Measurements from ENCODE around the gene EHF.
A peak's percentile ranks its signal among the peaks of the same experiment; 100 is the strongest.

Gene EHF

DNA sequence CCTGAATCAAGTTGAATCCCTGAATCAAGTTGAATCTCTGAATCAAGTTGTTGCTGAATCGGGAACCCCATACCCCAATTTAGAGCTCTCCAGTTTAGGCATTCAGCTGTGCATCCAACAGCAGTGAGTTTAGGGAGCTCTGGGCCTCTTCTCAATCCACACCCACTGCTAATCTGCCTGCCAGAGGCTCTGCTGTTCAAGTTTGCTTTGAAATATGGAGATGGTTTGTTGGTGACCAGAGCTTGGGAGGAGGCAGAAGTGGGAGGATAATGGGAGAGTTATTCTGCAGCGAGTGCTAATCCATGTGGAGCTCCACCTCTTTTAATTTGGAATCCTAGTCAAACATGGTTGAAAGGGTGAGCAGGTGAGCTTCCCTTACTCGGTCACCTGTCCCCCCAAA is 22.4 kb downstream of the EHF start:
- peaks cover 61% of the 10 kb centered on the region for H3K27me3 Mint-ChIP-seq
- no peak overlapping the region for H3K27ac Mint-ChIP-seq (ENCODE audit: low read depth)
- no peaks in the 10 kb centered on the region for H3K4me1 Mint-ChIP-seq
- no peaks in the 10 kb centered on the region for H3K36me3 Mint-ChIP-seq (ENCODE audit: insufficient read depth)
- no peaks in the 10 kb centered on the region for H3K9me3 Mint-ChIP-seq
- ATAC-seq (replicated peaks; ENCODE audit: extremely low read depth, poor library complexity, severe bottlenecking) (no peak), DNase-seq (ENCODE audit: low spot score in 2 of 2) (no peak)
- H3K4me3 Mint-ChIP-seq, result no peak overlapping the region

DNA sequence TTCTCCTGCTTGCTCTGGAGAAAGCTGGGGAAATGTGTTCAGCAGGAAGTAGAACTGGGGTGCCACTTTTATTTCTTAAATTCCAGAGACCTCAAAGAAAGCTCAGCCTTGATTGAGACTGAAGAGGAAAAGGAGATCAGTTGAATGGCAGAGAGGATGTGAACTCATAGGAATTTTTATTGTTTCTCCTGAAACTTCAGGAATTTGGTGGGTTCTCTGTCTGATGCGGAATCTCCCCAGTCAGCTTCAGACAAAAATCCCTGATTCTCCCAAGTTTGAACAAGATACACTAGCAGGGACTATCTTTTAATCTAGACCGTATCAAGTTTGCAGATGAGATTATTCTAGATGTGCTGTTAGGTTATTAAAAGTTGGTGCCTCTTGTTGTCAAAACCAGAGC is 23.0 kb downstream of the EHF start:
- H3K27me3 Mint-ChIP-seq, result peaks cover 61% of the 10 kb centered on the region
- H3K27ac Mint-ChIP-seq (ENCODE audit: low read depth), result no peak overlapping the region
- no peak overlapping the region for H3K4me3 Mint-ChIP-seq
- DNase-seq (ENCODE audit: low spot score in 2 of 2) (no peak), ATAC-seq (replicated peaks; ENCODE audit: extremely low read depth, poor library complexity, severe bottlenecking) (no peak)
- no peaks in the 10 kb centered on the region for H3K9me3 Mint-ChIP-seq
- no peaks in the 10 kb centered on the region for H3K36me3 Mint-ChIP-seq (ENCODE audit: insufficient read depth)
- H3K4me1 Mint-ChIP-seq, result no peaks in the 10 kb centered on the region

DNA sequence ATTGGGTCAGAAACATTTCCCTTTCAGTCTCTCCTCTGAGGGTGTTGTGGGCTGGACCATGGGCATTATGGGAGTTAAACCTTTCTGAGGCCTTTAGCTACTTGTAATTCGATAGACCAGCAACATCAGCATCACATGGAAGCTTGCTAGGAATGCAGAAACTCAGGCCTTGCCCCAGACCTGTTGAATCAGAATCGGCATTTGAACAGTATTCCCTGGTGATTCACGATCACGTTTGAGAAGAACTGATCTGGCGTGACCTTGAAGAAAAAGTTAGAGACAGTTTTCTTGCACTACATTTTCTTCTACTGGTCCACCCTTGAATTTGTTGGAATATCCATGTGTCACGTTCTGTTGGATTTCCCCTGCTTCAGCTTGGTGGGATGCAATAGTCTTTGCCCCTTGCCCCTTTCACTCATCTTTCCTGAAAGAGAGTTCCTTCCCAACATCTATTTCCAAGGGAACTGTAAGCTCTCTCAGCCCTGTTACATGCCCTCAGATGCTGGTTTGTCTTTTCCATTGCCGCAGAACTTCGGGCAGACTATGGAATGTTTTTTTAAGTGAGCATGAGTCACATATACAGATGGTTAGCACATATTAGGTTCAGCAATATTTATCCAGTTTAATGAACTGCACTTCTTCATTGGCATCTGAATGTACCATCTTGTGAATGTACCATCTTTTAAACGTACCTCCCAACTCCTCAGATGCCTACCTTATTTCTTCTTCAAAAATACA is 23.9 kb downstream of the EHF start:
- DNase-seq (ENCODE audit: low spot score in 2 of 2) (no peak), ATAC-seq (replicated peaks; ENCODE audit: extremely low read depth, poor library complexity, severe bottlenecking) (no peak)
- H3K4me3 Mint-ChIP-seq, result no peak overlapping the region
- no peak overlapping the region for H3K27ac Mint-ChIP-seq (ENCODE audit: low read depth)
- peaks cover under 1% of the 10 kb centered on the region for H3K36me3 Mint-ChIP-seq (ENCODE audit: insufficient read depth)
- peaks cover 52% of the 10 kb centered on the region for H3K27me3 Mint-ChIP-seq
- H3K9me3 Mint-ChIP-seq, result no peaks in the 10 kb centered on the region
- peaks cover 6% of the 10 kb centered on the region for H3K4me1 Mint-ChIP-seq

DNA sequence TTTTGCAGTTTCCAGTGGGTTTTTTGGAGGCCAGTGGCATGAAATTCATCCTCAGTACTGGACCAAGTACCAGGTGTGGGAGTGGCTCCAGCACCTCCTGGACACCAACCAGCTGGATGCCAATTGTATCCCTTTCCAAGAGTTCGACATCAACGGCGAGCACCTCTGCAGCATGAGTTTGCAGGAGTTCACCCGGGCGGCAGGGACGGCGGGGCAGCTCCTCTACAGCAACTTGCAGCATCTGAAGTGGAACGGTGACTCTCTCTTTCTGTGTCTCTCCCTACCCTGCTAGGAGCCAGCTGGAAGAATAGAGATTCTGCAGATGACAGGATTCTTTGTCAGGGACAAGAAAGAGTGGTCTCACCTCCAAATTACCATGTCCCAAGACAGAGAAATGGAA is 25.5 kb downstream of the EHF start:
- peaks cover 48% of the 10 kb centered on the region for H3K27me3 Mint-ChIP-seq
- no peak for DNase-seq (ENCODE audit: low spot score in 2 of 2)
- H3K9me3 Mint-ChIP-seq, result no peaks in the 10 kb centered on the region
- H3K36me3 Mint-ChIP-seq (ENCODE audit: insufficient read depth), result peaks cover 6% of the 10 kb centered on the region
- H3K4me3 Mint-ChIP-seq, result no peak overlapping the region
- peaks cover 21% of the 10 kb centered on the region for H3K4me1 Mint-ChIP-seq
- ATAC-seq (replicated peaks; ENCODE audit: extremely low read depth, poor library complexity, severe bottlenecking), result no peak
- no peak overlapping the region for H3K27ac Mint-ChIP-seq (ENCODE audit: low read depth)

DNA sequence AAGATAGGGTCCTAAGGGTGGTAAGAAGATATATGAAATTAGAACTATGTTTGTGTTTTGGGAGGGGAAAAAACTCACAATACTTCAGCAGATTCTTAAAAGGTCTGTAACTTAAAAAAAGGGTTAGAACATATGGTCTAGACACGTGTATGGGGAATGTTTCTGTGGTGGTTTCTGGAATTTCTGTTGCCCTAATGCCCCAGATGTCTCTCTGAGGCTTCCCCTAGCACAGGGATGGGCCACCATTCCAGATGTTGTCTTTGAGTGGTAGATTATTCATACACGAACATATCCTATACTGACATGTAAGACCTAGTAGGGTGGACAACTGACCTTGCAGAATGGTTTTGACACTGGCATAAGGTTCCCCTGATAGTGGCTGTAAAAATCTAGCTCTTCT is 26.2 kb downstream of the EHF start:
- H3K36me3 Mint-ChIP-seq (ENCODE audit: insufficient read depth), result peaks cover 6% of the 10 kb centered on the region
- H3K4me3 Mint-ChIP-seq, result no peak overlapping the region
- peaks cover 48% of the 10 kb centered on the region for H3K27me3 Mint-ChIP-seq
- H3K4me1 Mint-ChIP-seq, result peaks cover 23% of the 10 kb centered on the region
- DNase-seq (ENCODE audit: low spot score in 2 of 2) (no peak), ATAC-seq (replicated peaks; ENCODE audit: extremely low read depth, poor library complexity, severe bottlenecking) (no peak)
- H3K27ac Mint-ChIP-seq (ENCODE audit: low read depth), result no peak overlapping the region
- no peaks in the 10 kb centered on the region for H3K9me3 Mint-ChIP-seq

DNA sequence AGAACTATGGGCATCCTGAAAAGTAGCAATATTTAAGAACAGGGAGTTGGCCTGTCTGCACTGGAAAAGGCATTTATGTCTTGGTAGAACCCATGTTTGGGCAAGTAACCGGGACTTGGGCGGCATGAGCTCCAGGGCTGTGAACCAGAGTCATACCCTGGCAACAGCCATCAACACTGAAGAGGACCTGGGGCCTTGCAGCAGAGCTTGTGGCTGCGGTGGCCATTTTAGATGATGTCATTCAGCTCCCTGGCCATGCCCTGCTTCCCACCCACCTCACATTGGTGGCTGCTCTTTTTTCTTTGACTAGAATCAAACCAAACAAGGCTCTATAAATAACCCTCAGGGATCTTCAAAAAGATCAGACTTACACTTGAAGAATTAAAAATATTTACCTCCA is 26.6 kb downstream of the EHF start:
- Mint-ChIP-seq H3K9me3 (no peaks in the 10 kb centered on the region), H3K36me3 (ENCODE audit: insufficient read depth) (peaks cover 6% of the 10 kb centered on the region), H3K4me3 (no peak overlapping the region), H3K4me1 (peaks cover 24% of the 10 kb centered on the region), H3K27me3 (peaks cover 46% of the 10 kb centered on the region), H3K27ac (ENCODE audit: low read depth) (no peak overlapping the region)
- DNase-seq (ENCODE audit: low spot score in 2 of 2) (no peak), ATAC-seq (replicated peaks; ENCODE audit: extremely low read depth, poor library complexity, severe bottlenecking) (no peak)

DNA sequence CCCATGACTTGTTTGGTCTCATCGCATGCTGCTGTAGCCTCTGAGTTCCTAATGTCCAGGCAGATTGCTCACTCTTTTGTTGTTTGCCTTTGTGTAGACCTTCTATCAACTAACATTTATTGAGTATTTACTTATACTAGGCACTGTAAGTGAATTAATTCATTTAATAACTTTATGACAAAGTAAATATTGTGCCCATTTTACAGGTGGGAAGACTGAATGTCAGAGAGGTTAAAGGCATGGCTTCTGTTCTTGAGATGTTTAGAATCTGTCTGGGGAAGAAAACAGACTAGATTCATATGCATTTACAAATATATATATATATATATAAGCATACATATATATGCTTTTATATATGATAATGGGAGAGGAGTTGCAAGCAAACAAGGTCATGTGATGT is 27.1 kb downstream of the EHF start:
- peaks cover 6% of the 10 kb centered on the region for H3K36me3 Mint-ChIP-seq (ENCODE audit: insufficient read depth)
- peaks cover 29% of the 10 kb centered on the region for H3K4me1 Mint-ChIP-seq
- H3K9me3 Mint-ChIP-seq, result no peaks in the 10 kb centered on the region
- DNase-seq (ENCODE audit: low spot score in 2 of 2), result no peak
- no peak for ATAC-seq (replicated peaks; ENCODE audit: extremely low read depth, poor library complexity, severe bottlenecking)
- H3K27me3 Mint-ChIP-seq, result peaks cover 46% of the 10 kb centered on the region
- H3K4me3 Mint-ChIP-seq, result no peak overlapping the region
- H3K27ac Mint-ChIP-seq (ENCODE audit: low read depth), result no peak overlapping the region

DNA sequence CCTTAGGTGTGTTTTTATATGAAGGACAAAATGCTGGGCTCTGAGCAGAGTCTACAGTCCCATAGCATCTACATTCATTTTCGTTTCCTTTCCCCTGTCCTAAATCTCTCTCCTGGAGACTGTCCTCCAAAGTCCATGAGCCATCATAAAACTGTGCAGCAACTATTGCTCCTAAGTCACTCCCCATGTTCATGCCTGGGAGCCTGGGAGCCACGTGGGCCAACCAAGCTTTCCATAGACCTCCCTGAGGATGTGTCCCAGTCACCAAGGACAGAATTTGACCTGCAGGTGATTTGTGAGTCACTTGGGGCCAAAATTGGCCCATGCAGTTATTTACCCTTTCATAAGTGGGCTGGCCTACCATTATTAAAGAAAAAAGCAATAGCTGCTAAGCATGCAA is 28.7 kb downstream of the EHF start:
- Mint-ChIP-seq H3K4me1 (peaks cover 34% of the 10 kb centered on the region), H3K4me3 (peak overlapping the region; percentile 36), H3K36me3 (ENCODE audit: insufficient read depth) (peaks cover 6% of the 10 kb centered on the region), H3K27me3 (peaks cover 46% of the 10 kb centered on the region), H3K27ac (ENCODE audit: low read depth) (no peak overlapping the region), H3K9me3 (no peaks in the 10 kb centered on the region)
- no peak for DNase-seq (ENCODE audit: low spot score in 2 of 2)
- no peak for ATAC-seq (replicated peaks; ENCODE audit: extremely low read depth, poor library complexity, severe bottlenecking)

DNA sequence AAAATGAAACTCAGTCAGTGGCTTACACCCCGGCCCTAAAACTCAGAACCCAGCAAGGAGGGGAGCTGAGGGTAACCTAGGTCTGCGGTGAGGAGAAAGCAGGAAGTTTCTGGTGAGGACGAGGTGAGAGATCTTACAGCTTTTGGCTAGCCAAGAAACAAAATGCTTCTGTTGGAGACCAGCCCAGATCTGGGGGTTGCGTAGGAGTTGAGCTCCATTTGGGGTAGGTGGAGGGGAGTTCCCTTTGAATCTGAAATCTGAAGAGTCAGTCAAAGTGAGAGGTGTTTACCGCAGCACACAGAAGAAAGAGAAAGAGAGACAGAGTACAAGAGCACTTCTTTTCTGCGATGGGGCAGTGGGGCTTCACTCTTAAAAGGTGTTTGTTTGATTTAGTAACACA is 29.6 kb downstream of the EHF start:
- DNase-seq (ENCODE audit: low spot score in 2 of 2), result peak; percentile 57 to 88
- peak overlapping the region; percentile 10 for H3K27ac Mint-ChIP-seq (ENCODE audit: low read depth)

DNA sequence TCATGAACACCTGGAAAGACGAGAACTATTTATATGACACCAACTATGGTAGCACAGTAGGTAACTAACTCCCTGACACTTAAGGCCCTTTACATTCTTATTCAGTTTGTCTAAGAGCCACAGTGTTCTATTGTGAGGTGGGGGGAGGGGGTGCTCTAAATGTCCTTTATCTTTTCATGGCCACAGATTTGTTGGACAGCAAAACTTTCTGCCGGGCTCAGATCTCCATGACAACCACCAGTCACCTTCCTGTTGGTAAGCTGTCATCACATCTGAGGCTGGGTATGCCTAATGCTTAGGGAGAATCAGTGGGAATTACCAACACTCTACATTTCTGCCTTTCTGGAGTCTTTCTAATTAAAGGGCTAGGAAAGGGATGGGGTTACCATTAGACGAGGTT is 30.7 kb downstream of the EHF start:
- Mint-ChIP-seq H3K27me3 (peaks cover 46% of the 10 kb centered on the region), H3K4me1 (peaks cover 34% of the 10 kb centered on the region), H3K27ac (ENCODE audit: low read depth) (no peak overlapping the region), H3K36me3 (ENCODE audit: insufficient read depth) (peaks cover 6% of the 10 kb centered on the region), H3K9me3 (no peaks in the 10 kb centered on the region), H3K4me3 (no peak overlapping the region)
- ATAC-seq (replicated peaks; ENCODE audit: extremely low read depth, poor library complexity, severe bottlenecking) (no peak), DNase-seq (ENCODE audit: low spot score in 2 of 2) (no peak)

More for the DNA sequence above, 29.6 kb downstream of the EHF start:
- H3K4me1 Mint-ChIP-seq, result peaks cover 34% of the 10 kb centered on the region
- H3K27me3 Mint-ChIP-seq, result peaks cover 46% of the 10 kb centered on the region
- peak; percentile 97 for ATAC-seq (replicated peaks; ENCODE audit: extremely low read depth, poor library complexity, severe bottlenecking)
- peaks cover 6% of the 10 kb centered on the region for H3K36me3 Mint-ChIP-seq (ENCODE audit: insufficient read depth)
- peak overlapping the region; percentile 36 for H3K4me3 Mint-ChIP-seq
- no peaks in the 10 kb centered on the region for H3K9me3 Mint-ChIP-seq

DNA sequence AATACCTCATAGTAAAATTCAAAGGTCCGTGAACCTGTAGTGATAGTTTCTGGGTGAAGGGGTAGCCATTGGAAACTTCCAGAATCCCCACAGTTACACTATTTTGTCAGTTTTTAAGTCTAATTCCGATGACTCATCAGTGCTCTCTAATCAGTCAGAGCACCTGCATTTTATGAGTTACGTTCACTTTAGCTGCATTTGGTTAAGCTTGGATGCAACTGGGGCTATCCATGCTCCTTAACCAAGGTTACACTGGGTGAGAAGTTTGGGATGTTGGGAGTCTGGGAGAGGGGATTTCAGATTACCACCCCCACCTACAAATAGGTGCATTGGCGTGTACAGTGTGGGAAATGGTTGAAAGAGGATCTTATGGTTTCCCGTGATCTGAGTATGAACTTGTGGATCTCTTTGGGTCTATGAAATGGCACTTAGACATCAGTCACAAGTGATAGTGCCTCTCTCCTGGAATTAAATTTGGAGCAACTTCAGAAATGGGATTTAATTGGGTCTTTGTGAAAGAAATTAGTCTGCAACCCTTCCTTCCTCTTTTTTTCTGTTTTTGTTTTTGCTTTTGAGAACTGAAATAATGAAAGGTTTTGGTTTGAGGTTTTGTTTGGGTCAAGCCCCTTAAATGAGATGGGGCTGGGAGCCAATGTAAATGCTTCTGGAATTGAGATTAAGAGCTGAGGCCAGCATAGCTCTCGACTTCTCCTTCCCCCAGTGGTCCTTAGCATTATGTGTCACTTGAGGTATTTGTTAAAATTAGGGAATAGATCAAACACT is 31.5 kb downstream of the EHF start:
- no peaks in the 10 kb centered on the region for H3K9me3 Mint-ChIP-seq
- H3K27me3 Mint-ChIP-seq, result peaks cover 49% of the 10 kb centered on the region
- DNase-seq (ENCODE audit: low spot score in 2 of 2) (no peak), ATAC-seq (replicated peaks; ENCODE audit: extremely low read depth, poor library complexity, severe bottlenecking) (no peak)
- no peak overlapping the region for H3K27ac Mint-ChIP-seq (ENCODE audit: low read depth)
- H3K4me3 Mint-ChIP-seq, result no peak overlapping the region
- H3K36me3 Mint-ChIP-seq (ENCODE audit: insufficient read depth), result peaks cover 6% of the 10 kb centered on the region
- H3K4me1 Mint-ChIP-seq, result peaks cover 34% of the 10 kb centered on the region

DNA sequence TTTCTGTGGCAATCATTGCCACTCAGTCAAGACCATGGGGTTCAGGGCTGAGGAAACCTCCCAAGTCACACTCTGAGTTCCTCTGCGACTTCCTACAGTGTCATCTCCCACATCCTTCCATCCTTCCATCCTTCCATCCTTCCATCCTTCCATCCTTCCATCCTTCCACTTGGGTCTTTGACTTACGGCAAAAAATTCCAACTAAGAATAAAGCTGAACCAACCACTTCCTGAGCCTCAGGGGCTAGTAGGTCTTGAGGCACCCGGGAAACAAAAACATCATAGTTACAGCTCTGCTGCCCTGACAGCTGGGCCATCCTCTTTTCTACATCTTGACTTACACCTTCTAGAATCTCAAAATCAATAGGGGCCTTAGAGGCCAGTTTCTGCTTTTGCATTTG is 32.1 kb downstream of the EHF start:
- Mint-ChIP-seq H3K27me3 (peaks cover 54% of the 10 kb centered on the region), H3K36me3 (ENCODE audit: insufficient read depth) (peaks cover 6% of the 10 kb centered on the region), H3K9me3 (no peaks in the 10 kb centered on the region), H3K27ac (ENCODE audit: low read depth) (no peak overlapping the region), H3K4me3 (no peak overlapping the region), H3K4me1 (peaks cover 34% of the 10 kb centered on the region)
- DNase-seq (ENCODE audit: low spot score in 2 of 2) (no peak), ATAC-seq (replicated peaks; ENCODE audit: extremely low read depth, poor library complexity, severe bottlenecking) (no peak)

DNA sequence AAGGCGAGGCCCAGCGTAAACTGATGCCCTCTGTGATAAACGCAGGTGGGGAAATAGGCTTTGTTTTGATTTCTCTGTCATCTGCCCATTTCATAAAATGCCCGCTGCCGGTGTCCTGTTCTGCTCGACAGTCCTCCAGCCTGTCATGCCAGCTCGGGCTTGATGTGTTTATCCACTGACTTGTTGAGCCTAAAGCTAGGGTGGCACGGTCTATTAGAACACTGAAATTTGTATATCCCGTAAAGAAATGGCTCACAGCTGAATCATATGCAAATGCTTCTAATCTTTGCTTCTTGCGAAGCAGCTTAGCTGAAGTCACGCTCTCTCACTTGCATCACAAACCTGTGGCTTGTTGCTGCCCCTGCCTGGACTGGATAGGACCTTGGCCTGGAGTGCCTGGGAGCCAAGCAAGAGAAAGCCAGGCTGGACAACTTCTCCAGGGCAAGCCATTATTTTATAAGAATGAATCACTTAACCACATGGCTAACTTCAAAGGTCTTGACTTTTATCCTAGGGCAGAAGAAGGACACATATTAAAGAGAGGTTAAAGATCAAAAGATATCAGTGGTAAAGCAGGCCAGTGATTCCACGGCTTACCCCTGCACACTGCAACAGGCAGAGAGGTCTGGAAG is 33.1 kb downstream of the EHF start:
- no peak overlapping the region for H3K27ac Mint-ChIP-seq (ENCODE audit: low read depth)

More for the DNA sequence above, 33.1 kb downstream of the EHF start:
- DNase-seq (ENCODE audit: low spot score in 2 of 2), result no peak
- Mint-ChIP-seq H3K4me1 (peaks cover 34% of the 10 kb centered on the region), H3K27me3 (peaks cover 63% of the 10 kb centered on the region), H3K4me3 (no peak overlapping the region), H3K36me3 (ENCODE audit: insufficient read depth) (peaks cover 6% of the 10 kb centered on the region), H3K9me3 (no peaks in the 10 kb centered on the region)
- no peak for ATAC-seq (replicated peaks; ENCODE audit: extremely low read depth, poor library complexity, severe bottlenecking)
